CD4-positive, alpha-beta T cell treated with Interferon gamma for 1 hour (primary cell): ENCODE data around the gene TRIM52.
"Not testable (repeated sequence)": the region's sequence is repeated elsewhere in the genome, so short reads cannot be mapped to it uniquely, and the experiment has no call there.

Experiments
- DNase-seq: peaks from one replicate; pipeline ENCODE4 v3.0.0-alpha.2; 2020

The TRIM52 gene

GRCh38 chr5:181260720-181261319, at the start of gene TRIM52:
TRIM52 (minus strand) TSS chr5:181261143; CDS start chr5:181260813, 330 bp downstream.
- DNase-seq: peak; percentile 94

- DNase-seq: not testable (repeated sequence)
Observed at GRCh38 chr5:181287331-181287730, 26.4 kb upstream of the TRIM52 start.

DNA sequence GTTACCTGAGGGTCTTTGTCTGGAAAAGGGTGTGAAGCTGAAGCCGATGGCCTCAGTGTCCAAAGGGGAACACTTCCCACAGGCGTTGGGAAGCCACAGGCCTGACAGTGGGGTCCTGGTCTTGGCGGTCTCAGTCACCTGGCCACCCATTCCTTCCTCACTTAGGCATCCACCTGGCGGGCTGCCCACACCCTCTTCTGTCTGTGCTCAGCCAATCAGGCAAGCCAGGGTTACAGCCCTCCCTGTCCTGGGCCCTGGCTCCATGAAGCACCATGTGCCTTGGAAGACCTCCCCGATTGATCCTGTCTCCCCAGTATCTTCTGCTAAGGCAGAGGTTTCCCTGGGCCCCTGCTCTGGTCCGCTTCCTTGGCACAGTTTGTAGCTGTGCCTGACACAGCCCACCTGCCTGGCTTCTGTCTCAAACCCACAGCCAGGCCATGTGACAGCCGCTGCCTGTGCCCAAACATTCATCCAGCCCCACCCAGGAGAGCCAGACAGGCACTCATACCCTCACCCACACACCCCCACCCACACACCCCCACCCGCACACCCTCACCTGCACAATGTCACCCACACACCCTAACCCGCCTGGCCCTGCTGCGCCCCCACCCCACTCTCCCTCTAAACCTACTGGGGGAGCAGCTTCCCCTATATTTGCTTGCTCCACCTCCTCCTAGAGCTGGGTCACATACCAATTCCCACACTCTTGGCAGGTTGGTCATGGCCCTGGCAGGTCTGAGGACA, 25.2 kb upstream of the TRIM52 start:
- not testable (repeated sequence) for DNase-seq

DNA sequence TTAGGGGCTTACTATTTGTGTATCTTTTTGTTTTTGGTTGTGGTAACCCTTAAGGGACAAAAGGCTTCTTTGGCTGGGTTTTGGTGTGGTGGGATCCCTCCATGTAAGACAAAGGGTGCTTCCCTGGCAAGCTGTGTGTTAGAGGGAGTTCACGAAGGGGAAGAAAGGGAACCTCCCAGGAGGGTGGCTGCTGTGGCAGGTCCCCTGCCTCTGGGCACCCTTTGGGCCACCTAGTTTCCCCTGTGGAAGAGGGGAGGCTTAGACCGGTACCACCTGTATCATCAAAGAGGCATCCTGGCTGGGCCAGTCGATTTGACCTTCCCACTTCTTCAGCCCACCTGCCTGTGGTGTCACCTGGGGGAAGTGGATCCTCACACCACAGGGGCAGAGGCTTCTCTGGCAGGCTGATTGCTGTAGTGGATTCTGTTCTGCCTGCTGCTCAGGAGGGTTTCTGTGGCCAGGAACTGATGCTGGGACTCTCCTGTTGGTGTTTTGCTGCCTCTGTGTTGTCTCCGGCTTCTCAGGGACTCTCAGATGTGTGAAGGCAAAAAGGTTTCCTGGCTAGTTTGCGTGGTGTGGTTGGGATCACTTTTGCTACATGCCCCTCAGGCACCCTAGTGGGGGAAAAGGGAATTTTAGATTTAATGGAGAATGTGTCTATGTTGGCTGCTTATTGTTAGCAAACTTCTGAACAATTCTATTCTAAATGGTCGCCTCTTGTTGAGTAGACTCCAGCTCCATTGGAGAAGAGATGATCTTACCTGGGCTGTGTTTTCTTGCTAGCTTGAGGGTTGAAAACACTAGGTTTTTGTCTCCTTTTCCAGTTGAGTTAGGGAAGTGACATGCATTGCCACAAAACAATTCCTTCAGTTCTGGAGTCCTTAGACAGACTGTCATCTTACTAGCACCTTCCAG, 23.2 kb upstream of the TRIM52 start:
- not testable (repeated sequence) for DNase-seq

GRCh38 chr5:181283347-181283746, 22.4 kb upstream of the TRIM52 start:
- no peak for DNase-seq

GRCh38 chr5:181282874-181283273, 21.9 kb upstream of the TRIM52 start:
- DNase-seq: no peak

DNA sequence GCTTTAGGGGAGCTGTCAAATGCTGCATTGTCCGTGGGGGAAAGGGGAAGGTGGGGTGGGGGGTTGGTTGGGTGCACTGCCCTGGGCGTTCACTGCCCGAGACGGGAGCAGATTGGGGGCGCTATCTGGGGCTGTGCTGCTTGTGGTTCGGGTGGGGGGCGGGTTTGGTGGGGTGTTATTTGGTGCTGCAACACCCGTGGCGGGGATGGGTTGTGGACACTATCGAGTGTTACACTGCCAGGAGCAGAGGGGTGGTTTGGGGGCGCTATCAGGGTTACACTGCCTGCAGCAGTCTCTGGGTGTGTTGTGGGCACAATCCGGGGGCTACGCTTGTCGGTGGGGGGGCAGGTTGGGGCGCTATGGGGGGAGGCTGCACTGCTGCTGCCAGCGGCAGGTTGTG, 21.5 kb upstream of the TRIM52 start:
- DNase-seq: not testable (repeated sequence)

- DNase-seq: no peak
Observed at GRCh38 chr5:181281984-181282316, 21.0 kb upstream of the TRIM52 start.

GRCh38 chr5:181281077-181281983, 20.4 kb upstream of the TRIM52 start:
- no peak for DNase-seq

GRCh38 chr5:181280251-181280762, 19.4 kb upstream of the TRIM52 start:
- no peak for DNase-seq

DNA sequence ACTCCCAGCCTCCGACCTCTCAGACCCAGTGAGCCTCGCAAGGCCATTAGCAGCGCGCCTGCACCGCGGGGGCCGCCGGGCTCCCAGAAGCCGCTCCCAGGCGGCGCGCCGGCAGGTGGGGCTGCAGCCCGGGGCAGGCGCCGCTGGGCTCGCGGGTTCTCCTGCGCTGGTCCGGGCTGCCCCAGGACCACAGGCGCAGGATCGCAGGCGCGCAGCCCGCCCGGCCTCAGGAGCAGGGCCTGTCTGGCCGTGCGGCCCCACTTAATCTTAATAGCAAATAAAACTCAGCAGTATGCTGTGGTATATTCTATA, 12.4 kb upstream of the TRIM52 start:
- not testable (repeated sequence) for DNase-seq

GRCh38 chr5:181271081-181271480, 10.1 kb upstream of the TRIM52 start:
- DNase-seq: no peak

- DNase-seq: not testable (repeated sequence)
Observed at GRCh38 chr5:181267907-181268306, 7.0 kb upstream of the TRIM52 start.

DNA sequence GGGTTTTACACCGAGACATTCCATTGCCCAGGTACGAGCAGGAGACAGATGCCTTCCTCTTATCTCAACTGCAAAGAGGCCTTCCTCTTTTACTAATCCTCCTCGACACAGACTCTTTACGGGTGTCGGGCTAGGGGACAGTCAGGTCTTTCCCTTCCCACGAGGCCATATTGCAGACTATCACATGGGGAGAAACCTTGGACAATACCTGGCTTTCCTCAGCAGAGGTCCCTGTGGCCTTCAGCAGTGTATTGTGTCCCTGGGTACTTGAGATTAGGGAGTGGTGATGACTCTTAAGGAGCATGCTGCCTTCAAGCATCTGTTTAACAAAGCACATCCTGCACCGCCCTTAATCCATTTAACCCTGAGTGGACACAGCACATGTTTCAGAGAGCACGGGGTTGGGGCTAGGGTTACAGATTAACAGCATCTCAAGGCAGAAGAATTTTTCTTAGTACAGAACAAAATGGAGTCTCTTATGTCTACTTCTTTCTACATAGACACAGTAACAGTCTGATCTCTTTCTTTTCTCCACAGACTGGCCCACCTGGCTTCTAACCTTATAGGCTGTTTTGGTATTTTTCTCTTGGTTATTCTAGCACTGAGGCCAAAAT, 6.5 kb upstream of the TRIM52 start:
- not testable (repeated sequence) for DNase-seq

DNA sequence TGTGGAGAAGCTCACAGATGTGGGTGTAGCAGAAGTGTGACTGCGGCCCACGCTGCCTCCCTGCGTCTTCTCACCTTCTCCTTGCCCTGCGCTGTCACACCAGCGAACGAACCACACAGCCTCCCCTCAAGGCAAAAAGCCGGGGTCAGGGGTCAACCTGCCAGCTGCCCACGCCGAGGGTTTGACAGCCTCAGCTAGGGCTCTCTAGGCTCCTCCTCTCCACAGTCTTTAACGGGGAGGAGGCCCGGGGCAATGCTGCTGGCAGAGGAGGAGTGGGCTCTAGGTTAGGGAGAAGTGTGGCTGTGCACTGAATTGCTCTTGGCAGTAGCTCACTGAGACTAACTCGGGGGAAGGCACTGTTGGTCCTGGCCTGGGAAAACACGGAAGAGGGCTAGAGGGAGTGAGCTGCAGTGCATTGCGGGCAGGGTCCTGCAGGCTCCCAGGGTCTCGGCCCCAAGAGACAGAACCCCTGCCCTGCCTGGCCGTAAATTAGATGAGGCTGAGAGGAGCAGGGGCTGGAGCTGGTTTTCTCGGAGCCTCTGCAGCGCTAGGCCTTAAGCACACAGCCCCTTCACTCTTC, 4.2 kb upstream of the TRIM52 start:
- no peak for DNase-seq

- DNase-seq: no peak
Observed at GRCh38 chr5:181263633-181264032, 2.7 kb upstream of the TRIM52 start.

- DNase-seq: peak; percentile 77
Observed at GRCh38 chr5:181261320-181262049, 542 bp upstream of the TRIM52 start.

DNA sequence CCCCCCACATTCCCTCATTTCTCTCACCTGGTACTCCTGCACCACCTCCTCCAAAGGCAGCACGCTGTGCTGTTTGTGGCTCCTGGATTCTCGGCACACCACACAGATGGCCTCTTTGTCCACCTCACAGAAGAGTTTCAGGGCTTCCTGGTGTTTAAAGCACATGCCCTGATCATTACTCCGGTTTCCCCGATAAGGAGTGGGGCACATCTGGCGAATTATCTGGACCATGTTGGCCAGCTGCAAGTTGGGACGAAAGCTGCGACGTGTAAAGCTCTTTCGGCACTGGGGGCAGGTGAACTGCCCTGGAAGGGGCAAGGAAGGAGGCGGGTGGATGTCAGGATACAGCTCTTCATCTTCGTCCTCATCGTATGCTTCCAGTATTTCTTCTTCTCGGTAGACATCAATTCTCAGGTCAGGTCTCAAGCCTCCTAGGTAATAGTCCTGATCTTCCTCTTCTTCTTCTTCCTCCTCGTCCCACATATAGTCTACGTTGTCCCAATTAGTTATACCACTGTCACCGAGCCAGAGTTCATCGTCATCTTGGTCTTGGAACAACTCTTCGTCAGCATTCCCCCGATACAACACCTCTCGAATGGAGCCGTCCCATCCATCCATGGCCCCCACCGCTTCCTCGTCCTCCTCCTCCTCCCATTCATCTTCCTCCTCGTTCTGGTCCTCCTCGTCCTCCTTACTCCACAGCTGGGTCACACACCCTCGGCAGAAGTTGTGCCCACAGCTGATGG, 796 bp downstream of the TRIM52 start:
- no peak for DNase-seq

GRCh38 chr5:181259283-181259682, 1.7 kb downstream of the TRIM52 start:
- no peak for DNase-seq

- DNase-seq: no peak
Observed at GRCh38 chr5:181258576-181258975, 2.4 kb downstream of the TRIM52 start.
